Measurements from ENCODE around the gene PNN.

PNN gene

GRCh38 chr14:39229601-39230110 is 54.6 kb downstream of the PNN start:
- no peak for DNase-seq (ENCODE audit: low read depth)

- DNase-seq (ENCODE audit: low read depth) = no peak
Observed at GRCh38 chr14:39230416-39231035, 55.5 kb downstream of the PNN start.

GRCh38 chr14:39231751-39232553 is 56.9 kb downstream of the PNN start:
- peak; percentile 9 for DNase-seq (ENCODE audit: low read depth)

All from activated gamma-delta T cell treated with anti-CD3 and anti-CD28 coated beads, Interleukin-2, amount 50 U/mL, for 16 hours (primary cell).